ENCODE data around the gene TOP2B. TPM values are rescaled to one million over a fixed set of nuclear protein-coding genes. Genes with fewer than 3 reads are reported as not detected.

TOP2B gene
- total and polyA plus RNA-seq, 2 experiments from 2014 or later = 92.0 to 179 TPM

- no peak for ATAC-seq
- no peaks in the 10 kb centered on the region for H3K4me1 Mint-ChIP-seq
Measured at GRCh38 chr3:25689226-25689625, 24.5 kb upstream of the TOP2B start.

More at GRCh38 chr3:25689226-25689625, 24.5 kb upstream of the TOP2B start:
- no peaks in the 10 kb centered on the region for H3K9me3 Mint-ChIP-seq
- no peaks in the 10 kb centered on the region for H3K36me3 Mint-ChIP-seq (ENCODE audit: low read depth)
- H3K4me1 ChIP-seq (ENCODE audit: insufficient read depth) = no peaks in the 10 kb centered on the region
- no peak overlapping the region for H3K27ac ChIP-seq (ENCODE audit: low read depth)
- no peak for TF ChIP-seq ZNF462 (CRISPR knock-in tag; IDR thresholded peaks at IDR 0.05)
- TF ChIP-seq ETS1 (IDR thresholded peaks at IDR 0.05) = no peak
- TF ChIP-seq ZNF114 (CRISPR knock-in tag; IDR thresholded peaks at IDR 0.05) = no peak
- TF ChIP-seq JUNB (IDR thresholded peaks at IDR 0.05; ENCODE audit: unreplicated experiment) = no peak
- TF ChIP-seq REST (IDR thresholded peaks at IDR 0.05; ENCODE audit: unreplicated experiment) = no peak
- no peak for TF ChIP-seq STAT1 (IDR thresholded peaks at IDR 0.05; ENCODE audit: unreplicated experiment)
- TF ChIP-seq EZH2 (IDR thresholded peaks at IDR 0.05; ENCODE audit: low read depth, unreplicated experiment) = no peak
- no peak for TF ChIP-seq POLR2AphosphoS5 (IDR thresholded peaks at IDR 0.05; ENCODE audit: low read depth)
- no peak for TF ChIP-seq ZNF331 (CRISPR knock-in tag; IDR thresholded peaks at IDR 0.05; ENCODE audit: low read depth)
- no peak for TF ChIP-seq CTCF (conservative IDR thresholded peaks at IDR 0.05; ENCODE audit: low read depth in 2 of 2)
- no peak for TF ChIP-seq NANOG (IDR thresholded peaks at IDR 0.05; ENCODE audit: borderline replicate concordance)
- TF ChIP-seq CREB1 (CRISPR knock-in tag; IDR thresholded peaks at IDR 0.05; ENCODE audit: low read depth) = no peak
- H3K4me3 Mint-ChIP-seq = no peak overlapping the region
- DNase-seq (ENCODE audit: low spot score) = no peak
- no peaks in the 10 kb centered on the region for H3K79me2 ChIP-seq (replicated peaks; ENCODE audit: insufficient read depth)
- H3K27me3 Mint-ChIP-seq (ENCODE audit: insufficient read depth, low read depth, poor library complexity) = no peaks in the 10 kb centered on the region
- no peaks in the 10 kb centered on the region for H4K20me1 ChIP-seq (replicated peaks; ENCODE audit: insufficient read depth)
- no peaks in the 10 kb centered on the region for H3F3A ChIP-seq (replicated peaks; ENCODE audit: low read depth)
- H3K4me3 ChIP-seq = no peak overlapping the region
- peak overlapping the region; percentile 60 for H2AFZ ChIP-seq
- H3K4me2 ChIP-seq = no peak overlapping the region
- no peaks in the 10 kb centered on the region for H3K36me3 ChIP-seq (ENCODE audit: insufficient read depth)
- no peak overlapping the region for H3K27ac Mint-ChIP-seq
- no peaks in the 10 kb centered on the region for H3K9me2 ChIP-seq (ENCODE audit: insufficient read depth)
- no peaks in the 10 kb centered on the region for H3K27me3 ChIP-seq (ENCODE audit: insufficient read depth)

All from GM23338 (cell line).